Measurements from ENCODE around the gene IFI27L1. TPM values are rescaled to one million over a fixed set of nuclear protein-coding genes. Genes with fewer than 3 reads are reported as not detected.

The IFI27L1 gene
- total RNA-seq, 1 donor from 2014 or later = 18.9 TPM

DNA sequence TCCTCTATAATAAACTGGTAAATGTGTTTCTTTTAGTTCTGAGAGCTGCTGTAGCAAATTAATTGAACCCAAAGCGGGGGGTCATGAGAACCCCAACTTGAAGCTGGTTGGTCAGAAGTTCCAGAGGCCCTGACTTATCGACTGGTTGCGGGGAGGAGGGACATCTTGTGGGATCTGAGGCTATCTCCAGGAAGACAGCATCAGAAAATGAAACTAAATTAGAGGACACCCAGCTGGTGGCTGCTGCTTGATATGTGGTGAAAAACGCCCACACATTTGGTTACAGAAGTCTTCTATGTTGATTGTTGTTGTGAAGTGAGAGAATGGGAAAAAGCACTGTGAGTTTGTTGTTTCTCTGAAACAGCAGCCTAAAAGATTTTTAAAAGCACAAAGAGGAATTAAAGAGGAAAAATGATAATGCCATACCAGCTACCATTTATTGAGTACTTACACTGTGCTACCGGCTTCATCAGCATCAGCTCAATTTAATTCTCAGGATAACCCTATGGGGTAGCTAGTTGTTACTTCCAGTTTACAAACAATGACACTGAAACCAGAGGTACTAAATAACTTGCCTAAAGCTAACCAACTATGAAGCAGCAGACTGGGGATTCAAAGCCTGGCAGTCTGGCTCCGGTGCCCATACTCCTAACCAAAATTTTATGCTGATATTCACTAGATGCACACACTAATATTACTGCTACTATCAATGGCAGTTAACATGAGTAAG is 24.4 kb upstream of the IFI27L1 start:
- Histone ChIP-seq H3K27me3 (no peaks in the 10 kb centered on the region), H3K4me1 (peaks cover 10% of the 10 kb centered on the region), H3K27ac (no peak overlapping the region), H3K36me3 (peaks cover 0 to 92% of the 10 kb centered on the region in 2 donors), H3K9me3 (no peaks in the 10 kb centered on the region), H3K4me3 (no peak overlapping the region)
- intact Hi-C loops (cut with DNase I) = no loop called here
- TF ChIP-seq, protein P1, sequence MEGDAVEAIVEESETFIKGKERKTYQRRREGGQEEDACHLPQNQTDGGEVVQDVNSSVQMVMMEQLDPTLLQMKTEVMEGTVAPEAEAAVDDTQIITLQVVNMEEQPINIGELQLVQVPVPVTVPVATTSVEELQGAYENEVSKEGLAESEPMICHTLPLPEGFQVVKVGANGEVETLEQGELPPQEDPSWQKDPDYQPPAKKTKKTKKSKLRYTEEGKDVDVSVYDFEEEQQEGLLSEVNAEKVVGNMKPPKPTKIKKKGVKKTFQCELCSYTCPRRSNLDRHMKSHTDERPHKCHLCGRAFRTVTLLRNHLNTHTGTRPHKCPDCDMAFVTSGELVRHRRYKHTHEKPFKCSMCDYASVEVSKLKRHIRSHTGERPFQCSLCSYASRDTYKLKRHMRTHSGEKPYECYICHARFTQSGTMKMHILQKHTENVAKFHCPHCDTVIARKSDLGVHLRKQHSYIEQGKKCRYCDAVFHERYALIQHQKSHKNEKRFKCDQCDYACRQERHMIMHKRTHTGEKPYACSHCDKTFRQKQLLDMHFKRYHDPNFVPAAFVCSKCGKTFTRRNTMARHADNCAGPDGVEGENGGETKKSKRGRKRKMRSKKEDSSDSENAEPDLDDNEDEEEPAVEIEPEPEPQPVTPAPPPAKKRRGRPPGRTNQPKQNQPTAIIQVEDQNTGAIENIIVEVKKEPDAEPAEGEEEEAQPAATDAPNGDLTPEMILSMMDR (IDR thresholded peaks at IDR 0.05) = no peak
- no peak for TF ChIP-seq POLR2A (IDR thresholded peaks at IDR 0.05)
- TF ChIP-seq POLR2AphosphoS5 (IDR thresholded peaks at IDR 0.05; ENCODE audit: insufficient read depth in 1 of 2, low read depth in 1 of 2) = no peak
- DNase-seq (ENCODE audit: extremely low spot score in 2 of 2) = peak in 1 of 2 donors; percentile 69

DNA sequence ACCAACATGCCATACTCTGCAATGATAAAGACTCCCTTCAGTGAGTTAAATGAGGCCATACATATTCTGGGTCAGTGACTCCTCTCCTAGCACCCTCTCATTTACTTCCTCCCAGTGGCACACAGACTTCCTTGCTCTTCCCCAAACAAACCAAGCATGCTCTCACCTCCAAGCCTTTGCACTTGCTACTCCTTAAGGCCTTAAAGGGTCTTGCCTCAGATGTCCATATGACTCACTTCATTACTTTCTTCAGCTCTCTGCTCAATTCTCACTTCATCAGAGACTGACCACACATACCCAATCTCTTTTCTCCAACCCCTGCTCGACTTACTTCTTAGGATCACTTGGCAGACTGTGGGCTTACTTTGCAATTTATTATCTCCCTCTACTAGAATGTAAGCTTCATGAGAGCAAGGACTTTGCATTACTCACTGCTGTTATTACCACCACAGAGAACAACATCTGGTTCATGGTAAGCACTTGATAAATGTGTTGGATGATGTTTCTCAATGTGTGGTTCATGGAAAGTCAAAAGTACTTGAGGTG is 22.9 kb upstream of the IFI27L1 start:
- H3K36me3 ChIP-seq = peaks cover 0 to 86% of the 10 kb centered on the region in 2 donors
- TF ChIP-seq, protein P1 (IDR thresholded peaks at IDR 0.05) = no peak
- H3K4me1 ChIP-seq = peaks cover 17% of the 10 kb centered on the region
- no peak overlapping the region for H3K27ac ChIP-seq
- no peaks in the 10 kb centered on the region for H3K9me3 ChIP-seq
- H3K27me3 ChIP-seq = no peaks in the 10 kb centered on the region
- intact Hi-C loops (cut with DNase I) = no loop called here
- no peak overlapping the region for H3K4me3 ChIP-seq
- DNase-seq (ENCODE audit: extremely low spot score in 2 of 2) = no peak

DNA sequence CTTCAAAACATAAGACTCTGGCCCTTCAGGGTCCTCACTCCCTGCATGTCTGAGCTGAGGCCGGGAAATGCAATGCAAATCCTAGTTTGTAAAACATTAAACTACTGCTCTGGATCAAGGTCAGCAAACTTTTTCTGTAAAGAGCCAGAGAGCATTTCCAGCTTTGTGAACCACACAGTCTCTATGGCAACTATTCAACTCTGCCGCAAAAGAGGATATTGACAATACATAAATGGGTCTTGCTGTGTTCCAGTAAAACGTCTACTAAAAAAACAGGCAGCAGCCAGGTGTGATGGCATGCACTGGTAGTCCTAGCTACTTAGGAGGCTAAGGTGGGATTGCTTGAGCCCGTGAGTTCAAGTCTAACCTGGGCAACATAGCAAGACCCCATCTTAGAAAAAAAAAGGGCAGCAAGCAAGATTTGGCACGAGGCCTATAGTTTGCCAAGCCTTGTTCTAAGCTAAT is 22.4 kb upstream of the IFI27L1 start:
- no peak for DNase-seq (ENCODE audit: extremely low spot score in 2 of 2)
- H3K36me3 ChIP-seq = peaks cover 0 to 82% of the 10 kb centered on the region in 2 donors
- intact Hi-C loops (cut with DNase I) = no loop called here
- H3K27me3 ChIP-seq = no peaks in the 10 kb centered on the region
- peaks cover 17% of the 10 kb centered on the region for H3K4me1 ChIP-seq
- no peaks in the 10 kb centered on the region for H3K9me3 ChIP-seq
- no peak overlapping the region for H3K4me3 ChIP-seq
- no peak overlapping the region for H3K27ac ChIP-seq
- TF ChIP-seq POLR2A (IDR thresholded peaks at IDR 0.05) = no peak
- TF ChIP-seq POLR2AphosphoS5 (IDR thresholded peaks at IDR 0.05; ENCODE audit: insufficient read depth in 1 of 2, low read depth in 1 of 2) = no peak
- TF ChIP-seq, protein P1 (IDR thresholded peaks at IDR 0.05) = no peak

DNA sequence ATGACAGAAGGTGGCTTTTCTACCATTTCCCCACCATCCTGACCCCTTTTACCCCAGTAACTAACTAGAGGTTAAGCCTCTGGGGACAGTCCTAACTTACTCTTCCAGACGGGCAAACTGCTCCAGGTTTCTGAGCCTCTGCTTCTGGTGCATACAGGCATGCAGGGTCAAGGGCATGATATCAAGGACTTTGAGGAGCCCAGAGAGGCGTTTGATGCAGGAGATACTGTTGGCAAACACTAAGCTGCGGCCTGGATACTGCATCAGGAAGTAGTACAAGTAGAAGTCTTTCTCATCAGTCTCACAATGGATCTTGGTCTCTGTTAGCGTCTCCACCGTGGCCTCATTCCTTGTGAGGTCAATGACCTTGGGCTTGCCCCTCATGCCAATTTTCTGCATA is 21.1 kb upstream of the IFI27L1 start:
- Histone ChIP-seq H3K27ac (no peak overlapping the region), H3K4me3 (no peak overlapping the region), H3K9me3 (no peaks in the 10 kb centered on the region), H3K36me3 (peaks cover 0 to 71% of the 10 kb centered on the region in 2 donors), H3K4me1 (peaks cover 25% of the 10 kb centered on the region), H3K27me3 (no peaks in the 10 kb centered on the region)
- intact Hi-C loops (cut with DNase I) = no loop called here
- no peak for TF ChIP-seq POLR2A (IDR thresholded peaks at IDR 0.05)
- TF ChIP-seq POLR2AphosphoS5 (IDR thresholded peaks at IDR 0.05; ENCODE audit: insufficient read depth in 1 of 2, low read depth in 1 of 2) = no peak
- TF ChIP-seq, protein P1 (IDR thresholded peaks at IDR 0.05) = no peak
- DNase-seq (ENCODE audit: extremely low spot score in 2 of 2) = peak in 1 of 2 donors; percentile 64

DNA sequence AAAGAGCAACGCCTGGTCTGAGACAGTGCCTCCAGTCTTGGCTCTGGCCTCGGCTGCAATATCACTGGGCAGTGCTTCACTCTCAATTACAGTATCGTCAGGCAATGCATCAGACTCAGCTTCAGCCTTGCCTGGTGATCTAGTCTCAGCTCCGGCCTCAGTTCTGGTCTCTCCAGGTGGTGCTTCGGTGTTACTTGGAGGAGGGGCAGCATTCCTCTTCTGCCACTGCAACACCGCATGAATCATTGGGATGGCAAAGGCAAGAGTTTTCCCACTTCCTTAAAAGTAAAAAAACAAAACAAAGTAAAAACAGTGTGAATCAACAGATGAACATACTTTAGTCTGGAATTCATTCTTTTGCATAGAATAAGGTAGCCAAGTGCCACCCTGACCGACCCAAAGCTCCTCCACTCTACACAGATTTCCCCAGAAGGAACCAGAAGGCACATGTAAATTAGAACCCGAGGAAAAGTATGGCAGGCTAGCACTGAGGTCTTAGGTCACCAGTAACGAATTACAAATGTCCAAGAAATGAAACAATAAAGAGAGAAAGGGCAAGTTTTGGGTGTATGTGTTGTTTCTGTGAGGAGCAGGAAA is 18.7 kb upstream of the IFI27L1 start:
- intact Hi-C loops (cut with DNase I) = no loop called here
- TF ChIP-seq POLR2AphosphoS5 (IDR thresholded peaks at IDR 0.05; ENCODE audit: insufficient read depth in 1 of 2, low read depth in 1 of 2) (no peak), POLR2A (IDR thresholded peaks at IDR 0.05) (no peak)
- TF ChIP-seq, protein P1 (IDR thresholded peaks at IDR 0.05) = no peak
- no peaks in the 10 kb centered on the region for H3K27me3 ChIP-seq
- H3K27ac ChIP-seq = no peak overlapping the region
- no peak for DNase-seq (ENCODE audit: extremely low spot score in 2 of 2)
- H3K4me3 ChIP-seq = no peak overlapping the region
- H3K36me3 ChIP-seq = peaks cover 0 to 47% of the 10 kb centered on the region in 2 donors
- no peaks in the 10 kb centered on the region for H3K9me3 ChIP-seq
- peaks cover 49% of the 10 kb centered on the region for H3K4me1 ChIP-seq

All from vagina (tissue), 2 donors.